Neural cell (in vitro differentiated cells): ENCODE data around the gene PLEKHM3. TPM values are rescaled to one million over a fixed set of nuclear protein-coding genes. Genes with fewer than 3 reads are reported as not detected.

Experiments
- H2AFZ ChIP-seq: fragments of 200-600, 300-800 bp; sonication (generic), shearing (Covaris generic); 2 replicates; pipeline ENCODE4 v1.6.0; 2014; ENCODE audit warnings: low read depth, mild to moderate bottlenecking, antibody characterized with exemption, low read length, moderate library complexity
- H3F3A ChIP-seq: fragments of 200-600 bp; shearing (Covaris generic); 2 replicates; pipeline ENCODE4 v1.6.1; 2016; ENCODE audit warnings: mild to moderate bottlenecking, moderate library complexity, mixed read lengths, antibody characterized with exemption, low read length; ENCODE audit not compliant: insufficient read depth, poor library complexity, severe bottlenecking
- H3K27ac ChIP-seq: fragments of 200-600, 300-800 bp; sonication (generic), shearing (Covaris generic); 2 replicates; pipeline ENCODE4 v1.5.1; 2014; ENCODE audit warnings: mild to moderate bottlenecking, low read length, moderate library complexity
- H3K27me3 ChIP-seq: fragments of 300-800, 200-600 bp; sonication (generic), shearing (Covaris generic); 2 replicates; pipeline ENCODE4 v1.6.0; 2014; ENCODE audit warnings: mild to moderate bottlenecking, low read depth, low read length, moderate library complexity; ENCODE audit not compliant: insufficient read depth
- H3K36me3 ChIP-seq: fragments of 300-800, 200-600 bp; sonication (generic), shearing (Covaris generic); 2 replicates; pipeline ENCODE4 v1.5.1; 2014; ENCODE audit warnings: mild to moderate bottlenecking, antibody characterized with exemption, low read length, moderate library complexity; ENCODE audit not compliant: insufficient read depth
- H3K4me2 ChIP-seq: fragments of 300-800, 200-600 bp; sonication (generic), shearing (Covaris generic); 2 replicates; pipeline ENCODE4 v1.6.0; 2014; ENCODE audit warnings: mild to moderate bottlenecking, low read length
- H3K4me3 ChIP-seq: fragments of 300-800, 200-600 bp; sonication (generic), shearing (Covaris generic); 2 replicates; pipeline ENCODE4 v1.5.1; 2014; ENCODE audit warnings: mild to moderate bottlenecking, low read length, moderate library complexity
- H3K79me2 ChIP-seq: fragments of 200-600 bp; shearing (Covaris generic); replicated peaks from 2 replicates; pipeline ENCODE4 v1.6.0; 2014; ENCODE audit warnings: mild to moderate bottlenecking, low read length, moderate library complexity; ENCODE audit not compliant: insufficient read depth
- H3K9ac ChIP-seq: fragments of 300-800, 200-600 bp; sonication (generic), shearing (Covaris generic); 2 replicates; pipeline ENCODE4 v1.6.1; 2016; ENCODE audit warnings: mild to moderate bottlenecking, low read length, mixed read lengths
- H3K9me2 ChIP-seq: fragments of 200-600 bp; shearing (Covaris generic); 2 replicates; pipeline ENCODE4 v1.6.1; 2016; ENCODE audit warnings: mild to moderate bottlenecking, low read length, mixed read lengths; ENCODE audit not compliant: insufficient read depth
- H3K9me3 ChIP-seq: fragments of 200-600, 300-800 bp; sonication (generic), shearing (Covaris generic); 2 replicates; pipeline ENCODE4 v1.6.1; 2016; ENCODE audit warnings: mild to moderate bottlenecking, mixed run types, low read length, moderate library complexity, mixed read lengths
- H4K20me1 ChIP-seq: fragments of 200-600 bp; shearing (Covaris generic); 2 replicates; pipeline ENCODE4 v1.6.1; 2016; ENCODE audit warnings: mild to moderate bottlenecking, mixed run types; ENCODE audit not compliant: insufficient read depth
- CTCF ChIP-seq: fragments of 450-650 bp; IDR thresholded peaks from 2 replicates; pipeline ENCODE4 v1.5.1; 2014; ENCODE audit warnings: antibody characterized with exemption, mild to moderate bottlenecking, moderate library complexity; ENCODE audit not compliant: poor library complexity, severe bottlenecking
- EP300 ChIP-seq: fragments of 450-650 bp; conservative IDR thresholded peaks from 2 replicates; pipeline ENCODE4 v1.6.1; 2014; ENCODE audit warnings: antibody characterized with exemption, mild to moderate bottlenecking, moderate library complexity; ENCODE audit not compliant: poor library complexity, severe bottlenecking
- EZH2 ChIP-seq: fragments of 200-600, 300-800 bp; shearing (Covaris generic), sonication (generic); IDR thresholded peaks from 2 replicates; pipeline ENCODE4 v1.6.1; 2014; ENCODE audit warnings: antibody characterized with exemption, low read length, borderline replicate concordance, mild to moderate bottlenecking; ENCODE audit not compliant: insufficient read depth, poor library complexity, severe bottlenecking
- MXI1 ChIP-seq: fragments of 450-650 bp; conservative IDR thresholded peaks from 2 replicates; pipeline ENCODE4 v1.6.1; 2014; ENCODE audit warnings: antibody characterized with exemption, mild to moderate bottlenecking; ENCODE audit not compliant: poor library complexity, severe bottlenecking
- POLR2AphosphoS5 ChIP-seq: IDR thresholded peaks from 2 replicates; pipeline ENCODE4 v1.6.1; 2012
- RAD21 ChIP-seq: fragments of 450-650 bp; conservative IDR thresholded peaks from 2 replicates; pipeline ENCODE4 v1.6.1; 2014; ENCODE audit warnings: antibody characterized with exemption, mild to moderate bottlenecking, moderate library complexity
- REST ChIP-seq: IDR thresholded peaks from 2 replicates; pipeline ENCODE4 v1.6.1; 2012; ENCODE audit warnings: borderline replicate concordance
- SMC3 ChIP-seq: fragments of 450-650 bp; conservative IDR thresholded peaks from 2 replicates; pipeline ENCODE4 v1.6.1; 2014; ENCODE audit warnings: antibody characterized with exemption, mild to moderate bottlenecking, moderate library complexity; ENCODE audit not compliant: poor library complexity
- TAF1 ChIP-seq: IDR thresholded peaks from 2 replicates; pipeline ENCODE4 v1.6.1; 2012; ENCODE audit warnings: low read depth
- polyA plus RNA-seq: library from polyadenylated mRNA; depleted of rRNA; stranded (reverse); fragments of >200 nt; gene quantifications from 2 replicates; pipeline ENCODE4 v1.2.3, GENCODE V29; 2014

Gene PLEKHM3
- polyA plus RNA-seq, 1 donor from 2014 or later: 13.4 TPM

- no peaks in the 10 kb centered on the region for H3K9me3 ChIP-seq
- no peaks in the 10 kb centered on the region for H3K9me2 ChIP-seq
- no peaks in the 10 kb centered on the region for H3K27me3 ChIP-seq
- H3K36me3 ChIP-seq: no peaks in the 10 kb centered on the region
- no peak overlapping the region for H3K4me2 ChIP-seq
- H3F3A ChIP-seq: no peaks in the 10 kb centered on the region
- no peak overlapping the region for H3K27ac ChIP-seq
- no peaks in the 10 kb centered on the region for H4K20me1 ChIP-seq
- H3K9ac ChIP-seq: no peak overlapping the region
- H2AFZ ChIP-seq: no peak overlapping the region
- no peak overlapping the region for H3K4me3 ChIP-seq
- TF ChIP-seq EP300: no peak
- no peak for TF ChIP-seq SMC3
- TF ChIP-seq MXI1: no peak
- TF ChIP-seq TAF1: no peak
- no peak for TF ChIP-seq RAD21
- no peak for TF ChIP-seq POLR2AphosphoS5
- no peaks in the 10 kb centered on the region for H3K79me2 ChIP-seq
Measured at GRCh38 chr2:207778298-207778882, 246.9 kb downstream of the PLEKHM3 start.

GRCh38 chr2:207777124-207777523 is 248.2 kb downstream of the PLEKHM3 start:
- H2AFZ ChIP-seq: no peak overlapping the region
- no peaks in the 10 kb centered on the region for H4K20me1 ChIP-seq
- H3K4me2 ChIP-seq: no peak overlapping the region
- no peaks in the 10 kb centered on the region for H3K79me2 ChIP-seq
- H3K27ac ChIP-seq: no peak overlapping the region
- H3K4me3 ChIP-seq: no peak overlapping the region
- no peaks in the 10 kb centered on the region for H3K9me2 ChIP-seq
- no peaks in the 10 kb centered on the region for H3F3A ChIP-seq
- no peaks in the 10 kb centered on the region for H3K36me3 ChIP-seq
- no peaks in the 10 kb centered on the region for H3K27me3 ChIP-seq
- TF ChIP-seq REST: no peak
- H3K9me3 ChIP-seq: no peaks in the 10 kb centered on the region
- H3K9ac ChIP-seq: no peak overlapping the region

- H3K36me3 ChIP-seq: no peaks in the 10 kb centered on the region
- H3K27me3 ChIP-seq: no peaks in the 10 kb centered on the region
- H3K4me3 ChIP-seq: no peak overlapping the region
- no peak overlapping the region for H3K9ac ChIP-seq
- no peak for TF ChIP-seq EP300
- TF ChIP-seq REST: no peak
- TF ChIP-seq MXI1: no peak
- TF ChIP-seq RAD21: no peak
- TF ChIP-seq TAF1: no peak
- no peak for TF ChIP-seq POLR2AphosphoS5
- no peak for TF ChIP-seq EZH2
- TF ChIP-seq CTCF: no peak
- TF ChIP-seq SMC3: no peak
- H3K9me3 ChIP-seq: no peaks in the 10 kb centered on the region
- H3K4me2 ChIP-seq: no peak overlapping the region
- no peaks in the 10 kb centered on the region for H3K9me2 ChIP-seq
- H4K20me1 ChIP-seq: no peaks in the 10 kb centered on the region
- no peaks in the 10 kb centered on the region for H3K79me2 ChIP-seq
- no peaks in the 10 kb centered on the region for H3F3A ChIP-seq
- no peak overlapping the region for H3K27ac ChIP-seq
- H2AFZ ChIP-seq: no peak overlapping the region
Measured at GRCh38 chr2:207775473-207775872, 249.9 kb downstream of the PLEKHM3 start.
